Measurements from ENCODE around the gene PLEKHD1.

DNA sequence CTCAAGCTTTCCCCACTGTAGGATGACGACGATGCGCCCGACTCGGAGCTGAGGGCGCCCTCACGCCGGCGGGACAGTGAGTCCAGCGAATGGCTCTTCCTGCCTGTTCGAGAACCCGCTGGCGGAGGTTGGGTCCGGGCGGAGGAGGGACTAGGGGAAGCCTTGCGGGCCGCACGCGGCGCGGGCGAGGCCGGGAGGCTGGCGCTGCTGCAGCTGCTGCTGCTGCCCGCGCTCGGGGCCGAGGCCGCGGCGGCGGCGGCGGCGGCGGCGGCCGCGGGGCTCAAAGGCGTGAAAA is 88.3 kb downstream of the PLEKHD1 start:
- TF ChIP-seq, protein P1, sequence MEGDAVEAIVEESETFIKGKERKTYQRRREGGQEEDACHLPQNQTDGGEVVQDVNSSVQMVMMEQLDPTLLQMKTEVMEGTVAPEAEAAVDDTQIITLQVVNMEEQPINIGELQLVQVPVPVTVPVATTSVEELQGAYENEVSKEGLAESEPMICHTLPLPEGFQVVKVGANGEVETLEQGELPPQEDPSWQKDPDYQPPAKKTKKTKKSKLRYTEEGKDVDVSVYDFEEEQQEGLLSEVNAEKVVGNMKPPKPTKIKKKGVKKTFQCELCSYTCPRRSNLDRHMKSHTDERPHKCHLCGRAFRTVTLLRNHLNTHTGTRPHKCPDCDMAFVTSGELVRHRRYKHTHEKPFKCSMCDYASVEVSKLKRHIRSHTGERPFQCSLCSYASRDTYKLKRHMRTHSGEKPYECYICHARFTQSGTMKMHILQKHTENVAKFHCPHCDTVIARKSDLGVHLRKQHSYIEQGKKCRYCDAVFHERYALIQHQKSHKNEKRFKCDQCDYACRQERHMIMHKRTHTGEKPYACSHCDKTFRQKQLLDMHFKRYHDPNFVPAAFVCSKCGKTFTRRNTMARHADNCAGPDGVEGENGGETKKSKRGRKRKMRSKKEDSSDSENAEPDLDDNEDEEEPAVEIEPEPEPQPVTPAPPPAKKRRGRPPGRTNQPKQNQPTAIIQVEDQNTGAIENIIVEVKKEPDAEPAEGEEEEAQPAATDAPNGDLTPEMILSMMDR (IDR thresholded peaks at IDR 0.05; ENCODE audit: low read depth, low read length, missing input control), result no peak
- TF ChIP-seq, protein P2, sequence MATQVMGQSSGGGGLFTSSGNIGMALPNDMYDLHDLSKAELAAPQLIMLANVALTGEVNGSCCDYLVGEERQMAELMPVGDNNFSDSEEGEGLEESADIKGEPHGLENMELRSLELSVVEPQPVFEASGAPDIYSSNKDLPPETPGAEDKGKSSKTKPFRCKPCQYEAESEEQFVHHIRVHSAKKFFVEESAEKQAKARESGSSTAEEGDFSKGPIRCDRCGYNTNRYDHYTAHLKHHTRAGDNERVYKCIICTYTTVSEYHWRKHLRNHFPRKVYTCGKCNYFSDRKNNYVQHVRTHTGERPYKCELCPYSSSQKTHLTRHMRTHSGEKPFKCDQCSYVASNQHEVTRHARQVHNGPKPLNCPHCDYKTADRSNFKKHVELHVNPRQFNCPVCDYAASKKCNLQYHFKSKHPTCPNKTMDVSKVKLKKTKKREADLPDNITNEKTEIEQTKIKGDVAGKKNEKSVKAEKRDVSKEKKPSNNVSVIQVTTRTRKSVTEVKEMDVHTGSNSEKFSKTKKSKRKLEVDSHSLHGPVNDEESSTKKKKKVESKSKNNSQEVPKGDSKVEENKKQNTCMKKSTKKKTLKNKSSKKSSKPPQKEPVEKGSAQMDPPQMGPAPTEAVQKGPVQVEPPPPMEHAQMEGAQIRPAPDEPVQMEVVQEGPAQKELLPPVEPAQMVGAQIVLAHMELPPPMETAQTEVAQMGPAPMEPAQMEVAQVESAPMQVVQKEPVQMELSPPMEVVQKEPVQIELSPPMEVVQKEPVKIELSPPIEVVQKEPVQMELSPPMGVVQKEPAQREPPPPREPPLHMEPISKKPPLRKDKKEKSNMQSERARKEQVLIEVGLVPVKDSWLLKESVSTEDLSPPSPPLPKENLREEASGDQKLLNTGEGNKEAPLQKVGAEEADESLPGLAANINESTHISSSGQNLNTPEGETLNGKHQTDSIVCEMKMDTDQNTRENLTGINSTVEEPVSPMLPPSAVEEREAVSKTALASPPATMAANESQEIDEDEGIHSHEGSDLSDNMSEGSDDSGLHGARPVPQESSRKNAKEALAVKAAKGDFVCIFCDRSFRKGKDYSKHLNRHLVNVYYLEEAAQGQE (IDR thresholded peaks at IDR 0.05), result no peak
- TF ChIP-seq SP1 (IDR thresholded peaks at IDR 0.05) (no peak), GABPA (IDR thresholded peaks at IDR 0.05 in 1 of 2, conservative IDR thresholded peaks at IDR 0.05 in 1 of 2) (no peak)

Measured in liver (tissue), 3 donors.